Heart left ventricle (tissue), 13 donors: ENCODE measurements around the gene ZNF148.

Experiments
- POLR2A ChIP-seq, 2 donors: fragments of 450-650 bp; IDR thresholded peaks; one replicate each; pipeline ENCODE4 v1.6.1; 2017; ENCODE audit warnings: antibody characterized with exemption in 2 of 2, mild to moderate bottlenecking in 2 of 2, moderate library complexity in 2 of 2
- TF ChIP-seq, protein P1 (sequence below), 12 donors: fragments of 200-600 bp; sonication (generic) in 4 of 12; IDR thresholded peaks; one replicate each; pipeline versions ENCODE4 v1.5.0 to v1.8.0; 2018 to 2022; ENCODE audit warnings: antibody characterized with exemption in 12 of 12, mild to moderate bottlenecking in 5 of 12
- donor health status: ischemic (EF 13 %, LVEDD 7.1; RV severe dilation, severe dysfunction).
- donor health status: DM: no; HTN: yes; CAD: no.
- donor health status: DM: no; HTN: no; CAD: no.
- donor health status: ischemic (EF 25% LVEDD 6.9; RV normal size, moderate dysfunction).
- donor health status: ischemic (EF 25% LVEDD 5.7; RV mildly dilated, moderate dysfunction).
- donor health status: ischemic (EF 35%, LVEDD 5.7; RV mildly dilated, moderate dysfunction).
- donor health status: nonischemic (EF 11% LVEDD 7.7; RV severe dilation, severe dysfunction).
- donor health status: DM: yes; HTN: yes; CAD: no.
- donor health status: PGD.
- donor health status: ischemic (EF 29% LVEDD 5.4; RV normal size, mild dysfunction).
- donor health status: nonischemic (EF 23%, LVEDD 6.1; RV moderate dilation, normal function).

DNA sequence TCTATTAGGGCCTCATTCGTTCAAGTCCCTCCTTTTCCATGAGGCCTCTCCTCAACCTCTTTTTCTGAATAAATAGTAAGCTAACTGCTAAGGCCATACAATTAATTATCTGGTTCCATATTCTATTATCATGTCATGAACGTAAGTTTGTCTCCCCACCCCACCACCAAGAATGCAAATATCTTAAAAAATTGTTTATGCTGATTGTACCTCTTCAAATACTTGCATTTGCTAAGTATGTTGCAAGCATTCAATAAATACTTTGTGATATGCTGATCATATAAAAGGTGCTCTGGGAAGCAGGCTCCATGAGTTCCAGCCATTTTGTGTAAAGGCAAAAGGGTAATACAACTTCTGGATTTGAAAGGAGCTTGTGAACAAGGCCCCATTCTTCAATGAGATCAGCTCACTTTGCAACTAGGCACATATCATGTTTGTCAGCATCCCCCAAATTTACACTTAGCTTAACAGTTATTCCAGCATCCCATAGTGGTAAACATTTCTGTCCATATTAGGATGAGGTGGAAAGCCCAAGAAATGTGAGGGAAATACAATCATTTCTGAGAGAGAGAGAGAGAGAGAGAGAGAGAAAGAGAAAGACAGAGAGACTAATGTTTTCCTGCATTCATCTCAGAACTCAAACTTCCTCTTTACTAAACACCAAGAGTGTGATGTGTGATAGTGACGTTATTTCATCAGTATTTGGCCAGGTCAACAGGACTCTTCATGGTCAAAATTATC, 195.8 kb downstream of the ZNF148 start:
- TF ChIP-seq, protein P1, sequence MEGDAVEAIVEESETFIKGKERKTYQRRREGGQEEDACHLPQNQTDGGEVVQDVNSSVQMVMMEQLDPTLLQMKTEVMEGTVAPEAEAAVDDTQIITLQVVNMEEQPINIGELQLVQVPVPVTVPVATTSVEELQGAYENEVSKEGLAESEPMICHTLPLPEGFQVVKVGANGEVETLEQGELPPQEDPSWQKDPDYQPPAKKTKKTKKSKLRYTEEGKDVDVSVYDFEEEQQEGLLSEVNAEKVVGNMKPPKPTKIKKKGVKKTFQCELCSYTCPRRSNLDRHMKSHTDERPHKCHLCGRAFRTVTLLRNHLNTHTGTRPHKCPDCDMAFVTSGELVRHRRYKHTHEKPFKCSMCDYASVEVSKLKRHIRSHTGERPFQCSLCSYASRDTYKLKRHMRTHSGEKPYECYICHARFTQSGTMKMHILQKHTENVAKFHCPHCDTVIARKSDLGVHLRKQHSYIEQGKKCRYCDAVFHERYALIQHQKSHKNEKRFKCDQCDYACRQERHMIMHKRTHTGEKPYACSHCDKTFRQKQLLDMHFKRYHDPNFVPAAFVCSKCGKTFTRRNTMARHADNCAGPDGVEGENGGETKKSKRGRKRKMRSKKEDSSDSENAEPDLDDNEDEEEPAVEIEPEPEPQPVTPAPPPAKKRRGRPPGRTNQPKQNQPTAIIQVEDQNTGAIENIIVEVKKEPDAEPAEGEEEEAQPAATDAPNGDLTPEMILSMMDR (IDR thresholded peaks at IDR 0.05): no peak
- TF ChIP-seq POLR2A (IDR thresholded peaks at IDR 0.05): no peak
